Stimulated activated memory B cell treated with anti-CD40 and anti-IgM and Interleukin-4, amounts not matched to agents 10 μg/mL and 1 μg/mL and 100 μg/mL, for 72 hours (primary cell): ENCODE measurements around the gene EVI5L.
A peak's percentile ranks its signal among the peaks of the same experiment; 100 is the strongest.
"Not testable (repeated sequence)": the region's sequence is repeated elsewhere in the genome, so short reads cannot be mapped to it uniquely, and the experiment has no call there.

Source experiments
- ATAC-seq: fragments of 150-1000 bp; cut with Tn5 transposase; 2 replicates; pipeline ENCODE4 v1.10.0; 2021
- H3K27ac Mint-ChIP-seq: one replicate; pipeline ENCODE4 v1.8.0; 2022; ENCODE audit warnings: mild to moderate bottlenecking, mixed read lengths
- H3K27me3 Mint-ChIP-seq: one replicate; pipeline ENCODE4 v1.8.0; 2022; ENCODE audit warnings: mixed read lengths
- H3K36me3 Mint-ChIP-seq: one replicate; pipeline ENCODE4 v1.8.0; 2022; ENCODE audit warnings: mixed read lengths
- H3K4me1 Mint-ChIP-seq: one replicate; pipeline ENCODE4 v1.8.0; 2022; ENCODE audit warnings: mixed read lengths
- H3K4me3 Mint-ChIP-seq: one replicate; pipeline ENCODE4 v1.8.0; 2022; ENCODE audit warnings: mild to moderate bottlenecking, moderate library complexity, mixed read lengths
- H3K9me3 Mint-ChIP-seq: one replicate; pipeline ENCODE4 v1.8.0; 2022; ENCODE audit warnings: mixed read lengths

EVI5L gene

DNA sequence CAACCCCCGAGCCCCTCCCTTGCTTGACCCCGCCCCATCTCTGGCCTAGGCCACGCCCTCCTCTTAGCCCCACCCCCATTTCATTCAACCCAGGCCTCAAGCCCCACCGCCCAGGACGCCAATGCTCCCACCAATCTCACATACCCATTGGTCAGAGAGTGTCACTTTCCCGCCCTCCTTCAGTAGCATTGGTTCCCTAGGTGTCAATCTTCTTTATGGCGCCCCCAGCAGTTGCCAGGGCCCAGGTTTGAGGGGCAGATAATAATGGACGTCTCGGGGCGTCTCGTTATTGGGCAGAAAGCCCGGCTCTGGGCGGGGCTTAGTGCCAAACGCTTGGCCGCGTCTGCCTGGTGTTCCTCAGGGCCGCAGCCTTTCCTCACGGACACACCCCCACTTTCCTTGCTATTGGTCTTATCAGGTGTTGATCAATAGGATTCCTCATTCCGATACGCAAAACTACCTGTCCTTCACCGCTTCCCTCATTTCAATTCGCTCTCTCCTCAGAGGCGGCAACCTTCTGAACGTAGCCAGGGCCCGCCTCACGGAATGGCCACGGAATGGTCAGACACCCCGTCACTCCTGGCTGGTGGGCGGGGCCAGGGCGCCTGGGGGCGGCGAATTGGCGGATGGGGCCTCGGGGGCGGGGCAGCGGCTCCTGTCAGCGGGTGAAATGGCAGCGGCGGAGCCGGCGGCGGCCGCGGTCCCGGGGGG lies at the start of gene EVI5L:
Gene EVI5L (plus strand): TSS at position 658 of the 711 bp plus-strand sequence. CDS start 16,325 bp downstream, outside the sequence.
- Mint-ChIP-seq H3K4me3 (peak within 1 kb of the TSS; percentile 79), H3K4me1 (peaks cover 31% of the 10 kb centered on the region), H3K36me3 (no peaks in the 10 kb centered on the region), H3K27ac (peak within 1 kb of the TSS; percentile 74), H3K27me3 (no peaks in the 10 kb centered on the region), H3K9me3 (no peaks in the 10 kb centered on the region)
- ATAC-seq, result peak; percentile 95

DNA sequence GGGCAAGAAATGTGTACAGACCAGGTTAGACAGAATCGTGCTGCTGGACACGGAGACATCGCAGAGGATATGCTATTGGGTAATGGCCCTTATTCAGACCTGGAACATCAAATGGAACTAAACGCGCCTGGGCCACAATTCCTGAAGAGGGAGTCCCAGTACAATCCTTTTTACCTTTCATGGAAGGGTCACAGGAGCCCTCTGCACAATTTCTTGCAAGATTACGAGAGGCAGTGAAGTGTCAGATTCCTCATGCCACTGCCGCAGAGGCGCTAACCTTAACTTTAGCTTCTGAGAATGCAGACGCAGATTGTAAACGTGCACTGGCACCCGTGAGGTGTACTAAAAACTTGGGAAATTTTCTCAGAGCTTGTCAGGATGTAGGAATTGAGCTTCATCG lies 48.9 kb upstream of the EVI5L start:
- Mint-ChIP-seq H3K27me3 (peaks cover 22% of the 10 kb centered on the region), H3K27ac (no peak overlapping the region)
- no peak for ATAC-seq

DNA sequence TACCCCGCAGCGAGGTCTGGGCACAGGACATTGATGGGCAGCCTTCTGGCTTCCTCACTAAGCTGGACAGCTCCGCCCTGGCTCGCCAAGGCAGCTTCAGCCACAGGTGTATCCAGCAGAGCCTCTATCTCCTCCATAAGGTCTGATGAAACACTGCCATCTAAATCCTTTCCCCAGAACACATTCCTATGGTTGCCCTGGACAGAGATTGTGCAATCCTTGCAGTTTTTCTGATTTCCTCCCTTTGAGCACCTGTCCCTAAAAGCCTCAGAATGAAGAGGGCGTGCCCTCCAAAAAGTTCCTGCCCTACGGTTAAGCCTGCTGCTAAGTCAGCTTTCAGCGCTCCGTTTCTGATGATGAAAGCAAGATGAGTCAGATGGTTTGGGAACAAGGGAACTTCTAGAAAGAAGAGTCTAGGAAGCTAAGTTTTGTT lies 46.0 kb upstream of the EVI5L start:
- Mint-ChIP-seq H3K4me1 (peaks cover 2% of the 10 kb centered on the region), H3K27me3 (peaks cover 50% of the 10 kb centered on the region), H3K9me3 (peaks cover 8% of the 10 kb centered on the region), H3K4me3 (no peak overlapping the region), H3K27ac (no peak overlapping the region), H3K36me3 (no peaks in the 10 kb centered on the region)
- ATAC-seq, result no peak

More for the DNA sequence above, 48.9 kb upstream of the EVI5L start:
- Mint-ChIP-seq H3K4me3 (no peak overlapping the region), H3K4me1 (peaks cover 8% of the 10 kb centered on the region), H3K36me3 (no peaks in the 10 kb centered on the region), H3K9me3 (peaks cover 8% of the 10 kb centered on the region)

DNA sequence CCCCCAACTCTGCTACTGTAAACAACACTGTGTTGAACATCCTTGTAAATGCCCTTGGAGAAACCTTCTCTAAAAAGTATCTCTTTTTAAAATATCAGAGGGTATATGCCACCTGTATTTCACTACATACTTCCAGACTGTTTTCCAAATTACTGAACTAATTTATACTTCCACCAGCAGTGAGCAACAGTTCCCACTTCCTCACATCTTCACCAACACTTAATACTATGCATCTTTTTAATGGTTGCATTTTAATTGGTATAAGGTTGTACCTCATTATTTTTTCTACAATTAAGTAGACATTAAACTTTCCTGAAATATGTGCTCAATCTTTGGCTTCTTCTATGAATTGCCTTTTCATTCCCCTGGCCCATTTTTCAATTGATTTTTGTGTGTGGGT lies 45.2 kb upstream of the EVI5L start:
- Mint-ChIP-seq H3K4me3 (no peak overlapping the region), H3K4me1 (peaks cover 10% of the 10 kb centered on the region), H3K27me3 (peaks cover 58% of the 10 kb centered on the region), H3K9me3 (peaks cover 8% of the 10 kb centered on the region), H3K36me3 (no peaks in the 10 kb centered on the region), H3K27ac (no peak overlapping the region)
- no peak for ATAC-seq

DNA sequence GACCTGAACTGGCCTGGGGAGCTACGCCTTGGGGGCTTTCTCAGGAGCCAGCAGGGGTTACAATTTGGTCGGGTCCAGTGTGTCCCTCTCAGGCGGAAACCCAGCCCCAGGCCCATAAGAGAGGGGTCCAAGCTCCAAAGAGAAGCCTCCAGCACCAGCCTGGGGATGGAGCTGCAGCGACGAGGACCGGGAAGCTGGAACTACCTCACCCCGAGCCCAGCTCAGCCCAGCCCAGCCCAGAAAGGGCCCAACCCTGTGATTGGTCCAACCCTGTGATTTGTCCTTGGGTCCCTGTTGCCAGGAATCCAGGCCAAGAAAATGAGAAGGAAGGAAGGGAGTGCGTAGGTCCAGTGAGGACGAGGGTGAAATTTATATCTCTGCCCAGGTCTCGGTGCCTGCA lies 42.9 kb upstream of the EVI5L start:
- Mint-ChIP-seq H3K27ac (peak overlapping the region; percentile 22), H3K27me3 (peaks cover 51% of the 10 kb centered on the region), H3K4me3 (peak overlapping the region; percentile 12), H3K36me3 (no peaks in the 10 kb centered on the region), H3K9me3 (peaks cover 8% of the 10 kb centered on the region), H3K4me1 (peaks cover 14% of the 10 kb centered on the region)
- no peak for ATAC-seq

DNA sequence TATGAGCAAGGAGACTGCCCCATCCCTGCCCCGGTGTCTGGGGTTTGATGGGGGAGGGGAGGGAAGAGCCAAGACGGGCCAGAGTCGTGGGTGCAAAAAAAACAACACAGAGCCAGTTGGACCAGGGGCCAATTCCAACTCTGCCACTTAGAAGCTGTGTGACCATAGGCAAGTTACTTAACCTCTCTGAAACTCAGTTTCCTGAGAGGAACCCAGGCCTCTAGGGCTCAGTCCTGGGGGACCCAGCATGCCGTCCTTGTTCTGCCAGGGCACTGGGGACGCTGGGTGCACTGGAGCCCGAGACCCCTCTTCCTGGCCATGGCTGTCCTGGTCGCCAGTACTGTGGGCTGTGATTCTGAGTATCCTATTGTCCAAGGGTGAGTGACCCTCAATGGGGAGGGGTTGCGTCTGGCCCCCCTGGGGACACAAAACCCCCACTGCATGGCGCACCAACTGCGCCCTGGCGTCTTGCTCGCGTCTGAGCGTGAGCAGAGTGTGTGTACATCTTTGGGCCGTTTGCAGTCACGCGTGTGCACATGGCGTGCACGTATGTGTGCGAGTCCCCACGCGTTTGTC lies 42.3 kb upstream of the EVI5L start:
- no peaks in the 10 kb centered on the region for H3K36me3 Mint-ChIP-seq
- H3K9me3 Mint-ChIP-seq, result peaks cover 9% of the 10 kb centered on the region
- peaks cover 50% of the 10 kb centered on the region for H3K27me3 Mint-ChIP-seq
- H3K4me1 Mint-ChIP-seq, result peaks cover 18% of the 10 kb centered on the region
- H3K4me3 Mint-ChIP-seq, result no peak overlapping the region
- H3K27ac Mint-ChIP-seq, result peak overlapping the region; percentile 22
- ATAC-seq, result no peak

DNA sequence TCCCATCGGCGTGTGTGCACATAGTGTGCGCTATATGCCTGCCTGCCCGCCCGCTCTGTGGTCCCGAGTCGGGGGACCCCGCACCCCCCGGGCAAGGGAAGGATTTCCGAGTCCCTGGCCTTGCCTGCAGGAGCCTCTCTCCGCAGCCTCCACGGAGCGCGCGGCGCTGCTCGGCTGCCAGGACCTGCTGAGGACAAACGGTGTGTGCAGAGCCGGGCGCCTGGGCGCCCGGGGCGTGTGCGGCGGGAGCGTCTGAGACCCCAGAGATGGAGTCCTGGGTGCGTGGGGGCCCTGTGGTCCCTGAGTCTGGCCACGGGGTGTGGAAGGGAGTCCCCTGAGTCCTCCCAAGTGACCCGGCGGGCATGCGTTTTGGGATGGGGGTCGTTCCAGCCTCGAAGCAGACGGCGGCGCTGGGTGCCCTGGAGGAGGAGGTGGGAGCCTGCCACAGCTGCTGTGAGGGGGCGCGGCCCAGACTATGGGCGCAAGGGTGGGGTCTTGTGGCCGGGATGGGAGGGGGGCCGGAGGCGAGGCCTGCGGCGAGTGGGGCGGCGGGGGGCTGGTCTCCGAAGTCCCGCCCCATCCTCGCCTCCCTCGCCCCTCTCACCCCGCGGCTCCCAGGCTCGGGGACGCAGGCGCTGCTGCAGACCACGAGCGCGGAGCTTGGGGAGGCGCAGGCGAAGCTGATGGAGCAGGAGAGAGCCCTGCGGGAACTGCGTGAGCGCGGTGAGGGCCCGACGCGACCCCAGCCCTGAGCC lies 41.7 kb upstream of the EVI5L start:
- Mint-ChIP-seq H3K27ac (no peak overlapping the region), H3K4me1 (peaks cover 18% of the 10 kb centered on the region), H3K27me3 (peaks cover 46% of the 10 kb centered on the region), H3K36me3 (no peaks in the 10 kb centered on the region), H3K4me3 (peak overlapping the region; percentile 39), H3K9me3 (peaks cover 10% of the 10 kb centered on the region)
- no peak for ATAC-seq

DNA sequence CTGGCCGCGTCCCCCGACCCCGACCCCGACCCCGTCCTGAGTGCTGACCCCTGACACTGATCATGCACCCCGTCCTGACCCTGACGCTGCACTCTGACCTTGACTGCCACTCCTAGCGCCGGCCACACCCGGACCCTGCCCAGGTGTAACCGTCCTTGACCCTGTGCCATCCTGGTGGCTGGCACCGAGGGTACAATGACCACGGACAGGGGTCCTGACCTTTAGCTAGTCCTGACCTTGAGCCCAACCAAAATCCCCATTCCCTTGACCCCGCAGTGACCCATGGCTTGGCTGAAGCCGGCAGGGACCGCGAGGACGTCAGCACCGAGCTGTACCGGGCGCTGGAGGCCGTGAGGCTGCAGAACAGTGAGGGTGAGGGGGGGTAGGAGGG lies 41.1 kb upstream of the EVI5L start:
- peak overlapping the region; percentile 72 for H3K4me3 Mint-ChIP-seq
- H3K4me1 Mint-ChIP-seq, result peaks cover 18% of the 10 kb centered on the region
- peak overlapping the region; percentile 74 for H3K27ac Mint-ChIP-seq
- peaks cover 13% of the 10 kb centered on the region for H3K9me3 Mint-ChIP-seq
- ATAC-seq, result peak; percentile 39
- H3K27me3 Mint-ChIP-seq, result peaks cover 41% of the 10 kb centered on the region
- no peaks in the 10 kb centered on the region for H3K36me3 Mint-ChIP-seq

DNA sequence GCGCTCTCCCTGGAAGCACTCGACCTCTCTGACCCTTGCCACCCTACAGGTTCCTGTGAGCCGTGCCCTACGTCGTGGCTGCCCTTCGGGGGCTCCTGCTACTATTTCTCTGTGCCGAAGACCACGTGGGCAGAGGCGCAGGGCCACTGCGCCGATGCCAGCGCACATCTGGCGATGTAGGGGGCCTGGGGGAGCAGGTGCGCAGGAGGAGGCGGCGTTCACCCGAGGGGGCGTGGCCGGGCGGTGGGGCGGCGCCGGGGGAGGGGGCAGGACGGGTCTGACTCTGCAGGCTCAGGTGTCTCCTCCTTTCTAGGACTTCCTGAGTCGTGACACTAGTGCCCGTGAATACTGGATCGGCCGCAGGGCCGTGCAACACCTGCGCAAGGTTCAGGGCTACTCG lies 40.6 kb upstream of the EVI5L start:
- Mint-ChIP-seq H3K36me3 (no peaks in the 10 kb centered on the region), H3K9me3 (peaks cover 13% of the 10 kb centered on the region), H3K27ac (peak overlapping the region; percentile 74), H3K27me3 (peaks cover 37% of the 10 kb centered on the region), H3K4me1 (peaks cover 18% of the 10 kb centered on the region), H3K4me3 (peak overlapping the region; percentile 72)
- ATAC-seq, result peak; percentile 51

DNA sequence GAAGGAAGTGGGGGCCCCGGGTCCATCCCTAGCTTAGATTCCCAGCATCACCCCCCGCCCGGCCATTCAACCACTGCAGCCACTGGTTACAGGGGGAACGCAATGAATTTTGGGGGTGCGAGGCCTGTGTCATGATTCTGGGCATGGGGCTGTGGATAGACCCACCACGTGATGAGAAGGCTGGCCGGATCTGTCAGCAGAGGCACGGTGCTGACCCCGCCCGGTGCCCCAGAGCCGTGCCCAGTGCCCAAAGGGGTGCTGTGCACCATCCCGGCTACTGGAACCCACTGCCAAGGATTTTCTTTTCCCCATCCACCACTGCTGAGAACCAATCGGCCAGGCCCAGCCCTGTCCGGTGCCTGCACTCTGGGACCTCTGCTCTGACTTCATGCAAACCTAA lies 39.6 kb upstream of the EVI5L start:
- peaks cover 18% of the 10 kb centered on the region for H3K4me1 Mint-ChIP-seq
- H3K27ac Mint-ChIP-seq, result no peak overlapping the region
- peaks cover 37% of the 10 kb centered on the region for H3K27me3 Mint-ChIP-seq
- H3K36me3 Mint-ChIP-seq, result no peaks in the 10 kb centered on the region
- no peak overlapping the region for H3K4me3 Mint-ChIP-seq
- H3K9me3 Mint-ChIP-seq, result peaks cover 5% of the 10 kb centered on the region
- ATAC-seq, result no peak

DNA sequence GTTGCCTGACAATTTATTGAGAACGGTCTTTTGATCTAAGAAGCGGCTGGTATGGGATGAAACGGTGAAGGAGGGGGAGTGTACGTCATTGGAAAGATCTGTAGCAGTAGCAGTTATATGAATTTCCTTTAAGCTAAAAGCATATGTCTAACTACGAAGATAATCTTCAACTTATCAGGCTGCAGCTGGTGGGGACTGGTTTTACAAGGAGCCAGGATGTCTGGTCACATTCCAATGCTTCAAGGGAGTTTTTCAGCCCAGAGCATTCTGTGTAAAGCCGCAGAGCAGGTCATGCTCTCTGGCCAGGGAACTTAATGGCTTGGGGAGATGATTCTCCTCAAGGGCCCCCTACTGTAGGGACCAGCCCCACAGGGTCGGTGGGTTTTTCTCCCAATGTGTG lies 37.7 kb upstream of the EVI5L start:
- ATAC-seq, result no peak
- Mint-ChIP-seq H3K27me3 (peaks cover 25% of the 10 kb centered on the region), H3K27ac (no peak overlapping the region), H3K36me3 (no peaks in the 10 kb centered on the region), H3K9me3 (peaks cover 5% of the 10 kb centered on the region), H3K4me1 (peaks cover 18% of the 10 kb centered on the region), H3K4me3 (no peak overlapping the region)

DNA sequence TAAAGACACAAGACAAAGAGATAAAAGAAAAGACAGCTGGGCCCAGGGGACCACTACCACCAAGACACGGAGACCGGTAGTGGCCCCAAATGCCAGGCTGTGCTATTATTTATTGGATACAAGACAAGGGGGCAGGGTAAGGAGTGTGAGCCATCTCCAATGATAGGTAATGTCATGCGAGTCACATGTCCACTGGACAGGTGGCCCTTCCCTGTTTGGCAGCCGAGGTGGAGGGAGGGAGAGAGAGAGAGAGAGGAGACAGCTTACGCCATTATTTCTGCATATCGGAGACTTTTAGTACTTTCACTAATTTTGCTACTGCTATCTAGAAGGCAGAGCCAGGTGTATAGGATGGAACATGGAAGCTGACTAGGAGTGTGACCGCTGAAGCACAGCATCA lies 37.3 kb upstream of the EVI5L start:
- not testable (repeated sequence) for H3K9me3 Mint-ChIP-seq, H3K36me3 Mint-ChIP-seq, H3K27ac Mint-ChIP-seq, H3K4me3 Mint-ChIP-seq, ATAC-seq
- H3K27me3 Mint-ChIP-seq, result peaks cover 21% of the 10 kb centered on the region
- peaks cover 18% of the 10 kb centered on the region for H3K4me1 Mint-ChIP-seq

DNA sequence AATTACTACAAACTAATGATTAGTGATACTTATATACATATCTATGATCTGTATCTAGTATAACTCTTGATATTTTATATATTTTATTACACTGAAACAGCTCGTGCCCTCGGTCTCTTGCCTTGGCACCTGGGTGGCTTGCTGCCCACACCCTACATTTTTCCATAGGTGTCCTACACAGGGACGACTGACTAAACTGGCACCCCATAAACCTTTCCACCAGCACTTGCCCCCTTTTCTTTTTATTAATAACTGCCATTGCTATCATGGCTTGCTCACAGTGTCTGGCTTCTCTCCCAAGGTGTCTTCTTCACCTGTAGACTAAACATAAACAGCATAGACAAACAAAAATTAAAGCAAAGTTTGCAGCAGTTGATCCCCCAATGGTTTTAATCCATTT lies 36.5 kb upstream of the EVI5L start:
- Mint-ChIP-seq H3K9me3 (peaks cover 5% of the 10 kb centered on the region), H3K27me3 (peaks cover 13% of the 10 kb centered on the region)
- ATAC-seq, result no peak

DNA sequence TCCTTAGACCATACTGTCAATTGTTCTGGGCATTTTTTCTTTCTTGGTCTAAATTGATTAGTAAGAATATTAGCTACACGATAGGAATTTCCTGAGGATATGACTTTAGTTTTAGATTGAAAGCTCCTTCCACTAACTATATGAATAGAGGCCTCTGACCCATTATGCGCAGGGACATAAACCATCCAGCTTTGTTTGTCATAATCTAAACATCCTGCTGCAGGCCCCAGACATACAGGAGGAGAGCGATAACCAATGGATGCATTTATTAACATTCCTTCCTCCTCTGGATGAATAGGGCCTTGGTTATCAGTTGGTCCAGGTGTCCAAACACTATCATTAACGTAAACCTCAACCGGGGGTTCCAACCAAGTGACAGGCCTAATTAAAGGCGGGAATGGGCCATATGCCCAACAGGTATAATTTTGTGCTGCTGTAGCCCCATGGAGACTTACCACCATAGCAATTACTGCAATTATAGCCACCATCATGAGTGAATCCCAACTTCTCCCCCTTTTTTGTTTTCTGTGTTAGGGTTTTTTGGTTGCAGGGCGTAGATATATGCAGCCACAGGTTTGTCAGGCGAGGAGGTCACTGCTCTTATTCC lies 34.4 kb upstream of the EVI5L start:
- Mint-ChIP-seq H3K9me3 (peaks cover 5% of the 10 kb centered on the region), H3K4me3 (no peak overlapping the region), H3K36me3 (no peaks in the 10 kb centered on the region), H3K27ac (no peak overlapping the region), H3K4me1 (peaks cover 14% of the 10 kb centered on the region), H3K27me3 (no peaks in the 10 kb centered on the region)
- ATAC-seq, result no peak

More for the DNA sequence above, 36.5 kb upstream of the EVI5L start:
- H3K4me3 Mint-ChIP-seq, result no peak overlapping the region
- peaks cover 18% of the 10 kb centered on the region for H3K4me1 Mint-ChIP-seq
- H3K36me3 Mint-ChIP-seq, result no peaks in the 10 kb centered on the region
- H3K27ac Mint-ChIP-seq, result no peak overlapping the region

DNA sequence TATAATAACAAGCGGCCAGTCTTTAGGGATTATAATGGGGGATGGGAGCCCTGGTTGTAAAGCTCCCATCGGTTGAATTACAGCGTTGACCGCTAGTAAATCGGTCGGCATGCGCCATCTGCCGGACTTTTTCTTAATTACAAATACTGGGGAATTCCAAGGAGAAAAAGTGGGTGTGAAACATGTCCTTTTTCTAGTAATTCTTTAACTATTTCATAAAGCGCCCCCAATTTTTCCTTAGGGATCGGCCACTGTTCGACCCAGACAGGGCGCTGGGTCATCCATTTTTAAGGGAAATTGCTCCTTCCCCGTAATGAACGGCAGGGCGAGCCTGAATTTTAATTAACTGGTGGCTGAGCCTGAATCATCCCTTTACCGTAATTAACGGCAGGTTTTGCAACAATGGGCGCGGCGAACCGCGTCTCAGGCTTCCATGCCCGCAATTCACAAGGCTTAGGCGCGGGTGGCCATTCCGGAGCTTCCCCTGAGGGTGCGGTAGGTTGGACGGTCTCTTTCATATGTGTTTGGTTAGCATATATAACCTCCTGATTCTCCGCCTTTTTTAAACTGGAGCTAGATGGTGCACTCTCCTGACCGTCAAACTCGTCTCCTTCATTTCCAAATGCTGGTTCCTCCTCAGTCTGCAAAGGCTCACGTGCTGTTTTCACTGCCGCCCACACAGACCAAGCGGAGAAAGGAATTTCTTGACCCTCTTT lies 30.2 kb upstream of the EVI5L start:
- peak; percentile 68 for ATAC-seq
- Mint-ChIP-seq H3K27ac (no peak overlapping the region), H3K27me3 (no peaks in the 10 kb centered on the region), H3K36me3 (peaks cover 5% of the 10 kb centered on the region), H3K9me3 (peaks cover 7% of the 10 kb centered on the region), H3K4me1 (peaks cover 7% of the 10 kb centered on the region), H3K4me3 (peak overlapping the region; percentile 50)
